Measurements from ENCODE around the gene CPPED1.

Gene CPPED1

GRCh38 chr16:12699161-12699560 is 104.5 kb downstream of the CPPED1 start:
- no peaks in the 10 kb centered on the region for H3K36me3 ChIP-seq (ENCODE audit: control insufficient read depth, insufficient read depth, low read length)
- no peaks in the 10 kb centered on the region for H3K9me3 ChIP-seq (ENCODE audit: control insufficient read depth, low read length)
- H3K79me2 ChIP-seq, result no peaks in the 10 kb centered on the region

DNA sequence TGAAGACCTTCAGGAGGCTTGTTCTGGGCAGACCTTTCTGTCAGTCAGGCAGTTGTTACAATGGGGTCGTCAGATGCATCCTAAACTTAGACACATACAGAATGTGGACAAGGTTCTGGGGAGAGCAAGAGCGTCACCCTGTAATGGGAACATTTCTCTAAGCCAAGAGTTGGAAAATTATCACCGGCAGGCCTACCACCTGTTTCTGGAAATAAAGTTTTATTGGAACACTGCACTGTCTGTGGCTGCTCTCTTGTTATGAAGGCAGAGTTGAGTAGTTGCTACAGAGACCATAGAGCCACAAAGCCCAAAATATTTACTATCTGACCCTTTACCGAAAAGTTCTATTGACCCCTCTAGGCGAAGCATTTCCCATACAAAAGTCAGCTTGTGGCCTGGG is 106.2 kb downstream of the CPPED1 start:
- Histone ChIP-seq H3K36me3 (ENCODE audit: control insufficient read depth, insufficient read depth, low read length) (no peaks in the 10 kb centered on the region), H3K9me3 (ENCODE audit: control insufficient read depth, low read length) (no peaks in the 10 kb centered on the region), H3K27me3 (ENCODE audit: control insufficient read depth, insufficient read depth, low read length) (no peaks in the 10 kb centered on the region), H3K4me1 (no peaks in the 10 kb centered on the region), H3K4me2 (ENCODE audit: low read length) (no peak overlapping the region), H2AFZ (no peak overlapping the region), H3K79me2 (no peaks in the 10 kb centered on the region), H3K27ac (no peak overlapping the region), H3K4me3 (ENCODE audit: low read depth, low read length) (no peak overlapping the region), H3K9ac (no peak overlapping the region)
- no peak for TF ChIP-seq CTCF (IDR thresholded peaks at IDR 0.05)

More at GRCh38 chr16:12699161-12699560, 104.5 kb downstream of the CPPED1 start:
- Histone ChIP-seq H3K27me3 (ENCODE audit: control insufficient read depth, insufficient read depth, low read length) (no peaks in the 10 kb centered on the region), H3K4me2 (ENCODE audit: low read length) (no peak overlapping the region), H3K9ac (no peak overlapping the region), H3K27ac (no peak overlapping the region), H3K4me1 (no peaks in the 10 kb centered on the region), H3K4me3 (ENCODE audit: low read depth, low read length) (no peak overlapping the region), H2AFZ (no peak overlapping the region)
- no peak for TF ChIP-seq CTCF (IDR thresholded peaks at IDR 0.05)

DNA sequence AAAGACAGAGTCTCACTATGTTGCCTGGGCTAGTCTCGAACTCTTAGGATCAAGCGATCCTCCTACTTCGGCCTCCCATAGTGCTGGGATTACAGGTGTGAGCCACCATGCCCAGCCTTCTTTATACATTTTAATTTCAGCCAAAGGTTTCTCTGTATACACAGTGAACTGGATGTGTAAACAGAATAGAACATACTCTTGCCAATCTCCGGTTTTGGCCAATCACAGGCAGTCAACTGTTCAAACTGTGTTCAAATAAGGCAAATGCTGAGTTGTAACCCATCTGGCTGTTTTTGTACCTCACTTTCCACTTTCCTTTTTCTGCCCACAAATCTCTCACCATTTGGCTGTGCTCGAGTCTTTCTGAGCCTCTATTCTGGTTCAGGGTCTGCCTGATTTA is 108.2 kb downstream of the CPPED1 start:
- Histone ChIP-seq H3K27ac (no peak overlapping the region), H2AFZ (no peak overlapping the region), H3K4me3 (ENCODE audit: low read depth, low read length) (no peak overlapping the region), H3K36me3 (ENCODE audit: control insufficient read depth, insufficient read depth, low read length) (no peaks in the 10 kb centered on the region), H3K4me2 (ENCODE audit: low read length) (no peak overlapping the region), H3K9ac (no peak overlapping the region), H3K9me3 (ENCODE audit: control insufficient read depth, low read length) (no peaks in the 10 kb centered on the region), H3K4me1 (no peaks in the 10 kb centered on the region), H3K27me3 (ENCODE audit: control insufficient read depth, insufficient read depth, low read length) (no peaks in the 10 kb centered on the region), H3K79me2 (no peaks in the 10 kb centered on the region)
- TF ChIP-seq CTCF (IDR thresholded peaks at IDR 0.05), result no peak

DNA sequence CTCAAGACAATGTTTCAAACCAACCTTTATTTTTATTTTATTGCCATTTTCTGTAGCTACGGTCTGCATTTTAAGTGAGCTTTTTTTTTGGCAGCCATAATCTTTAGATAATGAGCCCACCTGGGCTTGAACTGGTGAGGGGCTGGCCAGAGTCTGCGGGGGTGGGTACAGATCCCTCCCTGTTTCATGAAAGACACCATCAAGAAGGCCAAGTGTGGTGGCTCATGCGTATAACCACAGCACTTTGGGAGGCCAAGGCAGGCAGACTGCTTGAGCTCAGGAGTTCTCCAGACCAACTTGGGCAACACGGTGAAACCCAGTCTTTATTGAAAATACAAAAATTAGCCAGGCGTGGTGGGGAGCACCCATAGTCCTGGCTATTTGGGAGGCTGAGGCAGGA is 113.7 kb downstream of the CPPED1 start:
- Histone ChIP-seq H3K79me2 (no peaks in the 10 kb centered on the region), H3K27ac (no peak overlapping the region), H3K9me3 (ENCODE audit: control insufficient read depth, low read length) (no peaks in the 10 kb centered on the region), H3K4me3 (ENCODE audit: low read depth, low read length) (no peak overlapping the region), H3K4me1 (no peaks in the 10 kb centered on the region), H3K36me3 (ENCODE audit: control insufficient read depth, insufficient read depth, low read length) (no peaks in the 10 kb centered on the region), H3K9ac (no peak overlapping the region), H2AFZ (no peak overlapping the region), H3K27me3 (ENCODE audit: control insufficient read depth, insufficient read depth, low read length) (no peaks in the 10 kb centered on the region), H3K4me2 (ENCODE audit: low read length) (no peak overlapping the region)
- TF ChIP-seq CTCF (IDR thresholded peaks at IDR 0.05), result no peak

DNA sequence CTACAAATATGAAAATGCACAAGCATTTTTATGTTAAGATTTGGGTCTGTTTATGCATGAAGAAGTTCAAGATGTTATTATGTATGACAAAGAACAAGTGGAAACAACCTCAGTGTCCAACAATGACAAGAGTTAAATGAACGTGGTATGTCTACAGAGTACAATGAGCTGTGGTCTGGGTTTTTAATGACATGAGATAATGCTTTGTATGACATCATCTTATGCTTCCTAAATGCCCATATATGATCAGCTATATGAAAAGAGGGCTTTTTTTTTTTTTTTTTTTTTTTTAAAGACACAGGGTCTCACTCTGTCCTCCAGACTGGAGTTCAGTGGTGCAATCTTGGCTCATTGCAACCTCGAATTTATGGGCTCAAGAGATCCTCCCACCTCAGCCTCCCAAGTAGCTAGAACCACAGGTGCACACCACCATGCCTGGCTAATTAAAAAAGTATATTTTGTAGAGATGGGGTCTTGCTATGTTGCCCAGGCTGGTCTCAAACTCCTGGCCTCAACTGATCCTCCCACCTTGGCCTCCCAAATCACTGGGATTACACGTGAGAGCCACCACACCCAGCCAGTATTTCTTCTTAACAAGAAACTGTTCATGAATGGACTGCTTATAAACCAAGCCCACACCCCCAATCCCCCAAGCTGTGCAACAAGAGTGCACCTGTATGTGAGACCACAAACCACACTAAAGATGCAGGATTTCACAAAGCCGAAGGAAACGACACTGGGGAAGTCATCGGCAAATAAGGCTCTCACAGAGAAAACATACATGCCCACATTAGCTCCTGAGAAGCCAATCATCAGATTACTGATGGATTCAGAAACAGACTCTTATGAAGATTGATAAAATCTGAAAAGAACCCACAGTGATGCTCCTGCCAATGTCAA is 114.5 kb downstream of the CPPED1 start:
- H3K79me2 ChIP-seq, result no peaks in the 10 kb centered on the region
- H2AFZ ChIP-seq, result no peak overlapping the region
- no peak overlapping the region for H3K27ac ChIP-seq
- no peak overlapping the region for H3K9ac ChIP-seq
- H3K36me3 ChIP-seq (ENCODE audit: control insufficient read depth, insufficient read depth, low read length), result no peaks in the 10 kb centered on the region
- no peak overlapping the region for H3K4me2 ChIP-seq (ENCODE audit: low read length)
- H3K4me3 ChIP-seq (ENCODE audit: low read depth, low read length), result no peak overlapping the region
- no peak for TF ChIP-seq CTCF (IDR thresholded peaks at IDR 0.05)
- H3K27me3 ChIP-seq (ENCODE audit: control insufficient read depth, insufficient read depth, low read length), result no peaks in the 10 kb centered on the region
- no peaks in the 10 kb centered on the region for H3K4me1 ChIP-seq
- H3K9me3 ChIP-seq (ENCODE audit: control insufficient read depth, low read length), result no peaks in the 10 kb centered on the region
